GM18508 (cell line): ENCODE data around the gene GSC2.

ENCODE experiments used
- ATAC-seq: cut with Tn5 transposase; IDR thresholded peaks from one replicate; pipeline ENCODE4 v1.9.1; 2021; ENCODE audit warnings: moderate number of reproducible peaks; ENCODE audit not compliant: insufficient read depth, unreplicated experiment

Gene GSC2

GRCh38 chr22:19178657-19179496 is 28.8 kb upstream of the GSC2 start, which contains the start of gene SLC25A1:
Gene SLC25A1 (minus strand): TSS chr22:19178736. CDS start chr22:19178673, 63 bp downstream.
- no peak for ATAC-seq

- no peak for ATAC-seq
These were observed 28.1 kb upstream of the GSC2 start for GRCh38 chr22:19178065-19178656.

GRCh38 chr22:19177164-19178064 is 27.3 kb upstream of the GSC2 start:
- no peak for ATAC-seq

- no peak for ATAC-seq
These were observed 26.6 kb upstream of the GSC2 start for GRCh38 chr22:19176732-19177131.

- no peak for ATAC-seq
These were observed 26.1 kb upstream of the GSC2 start for GRCh38 chr22:19176175-19176643.

GRCh38 chr22:19175602-19176174 is 25.6 kb upstream of the GSC2 start:
- no peak for ATAC-seq

- no peak for ATAC-seq
These were observed 25.0 kb upstream of the GSC2 start for GRCh38 chr22:19175026-19175601.

GRCh38 chr22:19174106-19175025 is 24.3 kb upstream of the GSC2 start:
- ATAC-seq = no peak

- no peak for ATAC-seq
These were observed 23.2 kb upstream of the GSC2 start for GRCh38 chr22:19173047-19174035.

GRCh38 chr22:19172213-19173046 is 22.3 kb upstream of the GSC2 start:
- ATAC-seq = no peak

- ATAC-seq = no peak
These were observed 19.8 kb upstream of the GSC2 start for GRCh38 chr22:19169947-19170318.

GRCh38 chr22:19169002-19169946 is 19.2 kb upstream of the GSC2 start:
- no peak for ATAC-seq

GRCh38 chr22:19168088-19168890 is 18.2 kb upstream of the GSC2 start:
- no peak for ATAC-seq

GRCh38 chr22:19167106-19167869 is 17.2 kb upstream of the GSC2 start:
- no peak for ATAC-seq
